Stimulated activated CD4-positive, alpha-beta T cell treated with anti-CD3 and anti-CD28 coated beads, TNF-alpha, amount 100 ng/mL, for 24 hours (primary cell): ENCODE measurements around the gene CCL26.

Experiments
- DNase-seq, 3 experiments: peaks; one replicate each; pipeline ENCODE4 v3.0.0-alpha.2; 2020; ENCODE audit warnings: low read depth in 3 of 3

The CCL26 gene

GRCh38 chr7:75772081-75773077 is at the start of gene CCL26:
TSS of gene CCL26 (minus strand) at chr7:75772211. CDS start at chr7:75772176, 35 bp downstream.
- DNase-seq, result no peak

GRCh38 chr7:75820688-75821087 is 48.7 kb upstream of the CCL26 start:
- no peak for DNase-seq

GRCh38 chr7:75819711-75820110 is 47.7 kb upstream of the CCL26 start:
- no peak for DNase-seq

GRCh38 chr7:75818472-75818871 is 46.5 kb upstream of the CCL26 start:
- no peak for DNase-seq

GRCh38 chr7:75817116-75817515 is 45.1 kb upstream of the CCL26 start:
- DNase-seq, result no peak

- no peak for DNase-seq
Measured at GRCh38 chr7:75815418-75816064, 43.5 kb upstream of the CCL26 start.

GRCh38 chr7:75814407-75814947 is 42.5 kb upstream of the CCL26 start:
- no peak for DNase-seq

GRCh38 chr7:75813781-75814236 is 41.8 kb upstream of the CCL26 start, which contains the start of gene CCL24:
TSS of gene CCL24 (minus strand) at chr7:75813806. CDS start at chr7:75813715, 91 bp downstream.
- no peak for DNase-seq

GRCh38 chr7:75813084-75813483 is 41.1 kb upstream of the CCL26 start:
- no peak for DNase-seq

- no peak for DNase-seq
Measured at GRCh38 chr7:75811894-75812678, 40.1 kb upstream of the CCL26 start.

- no peak for DNase-seq
Measured at GRCh38 chr7:75809396-75809795, 37.4 kb upstream of the CCL26 start.

- no peak for DNase-seq
Measured at GRCh38 chr7:75808106-75808505, 36.1 kb upstream of the CCL26 start.

- no peak for DNase-seq
Measured at GRCh38 chr7:75807452-75807851, 35.4 kb upstream of the CCL26 start.

GRCh38 chr7:75806560-75807307 is 34.7 kb upstream of the CCL26 start:
- DNase-seq, result no peak

- DNase-seq, result no peak
Measured at GRCh38 chr7:75804705-75805104, 32.7 kb upstream of the CCL26 start.

- DNase-seq, result no peak
Measured at GRCh38 chr7:75804004-75804403, 32.0 kb upstream of the CCL26 start.

- no peak for DNase-seq
Measured at GRCh38 chr7:75802552-75802821, 30.5 kb upstream of the CCL26 start.

GRCh38 chr7:75798770-75799169 is 26.8 kb upstream of the CCL26 start:
- no peak for DNase-seq

- no peak for DNase-seq
Measured at GRCh38 chr7:75796420-75796819, 24.4 kb upstream of the CCL26 start.

- no peak for DNase-seq
Measured at GRCh38 chr7:75795831-75796285, 23.8 kb upstream of the CCL26 start.

- no peak for DNase-seq
Measured at GRCh38 chr7:75793676-75794075, 21.7 kb upstream of the CCL26 start.
